Liver (tissue), 9 donors: ENCODE results near the gene DNHD1. TPM values are rescaled to one million over a fixed set of nuclear protein-coding genes. Genes with fewer than 3 reads are reported as not detected.

ENCODE experiments used
- DNase-seq: peaks from one replicate; pipeline ENCODE4 v3.0.0-alpha.2; 2017; ENCODE audit warnings: low spot score
- H3K27ac ChIP-seq, 2 donors: one replicate each; pipeline ENCODE4 v1.7.0; 2013; ENCODE audit warnings: inconsistent platforms in 2 of 2, low read length in 2 of 2, control low read depth in 1 of 2, low read depth in 1 of 2, mild to moderate bottlenecking in 1 of 2
- H3K27me3 ChIP-seq, 4 donors: one replicate each; pipeline versions ENCODE4 v1.6.1 to v1.7.0; 2013; ENCODE audit warnings: low read length in 3 of 4, inconsistent platforms in 1 of 4, mild to moderate bottlenecking in 1 of 4, moderate library complexity in 1 of 4; ENCODE audit not compliant: control insufficient read depth in 4 of 4, insufficient read depth in 4 of 4
- H3K36me3 ChIP-seq, 4 donors: one replicate each; pipeline versions ENCODE4 v1.6.1 to v1.7.0; 2013; ENCODE audit warnings: low read length in 3 of 4, mild to moderate bottlenecking in 3 of 4, low read depth in 1 of 4, moderate library complexity in 1 of 4; ENCODE audit not compliant: control insufficient read depth in 4 of 4, insufficient read depth in 3 of 4
- H3K4me1 ChIP-seq, 4 donors: one replicate each; pipeline versions ENCODE4 v1.6.1 to v1.7.0; 2013; ENCODE audit warnings: low read length in 3 of 4, mild to moderate bottlenecking in 3 of 4, moderate library complexity in 1 of 4; ENCODE audit not compliant: control insufficient read depth in 4 of 4, insufficient read depth in 4 of 4
- H3K4me3 ChIP-seq, 3 donors: one replicate each; pipeline versions ENCODE4 v1.6.1 to v1.7.0; 2013; ENCODE audit warnings: low read length in 3 of 3, control low read depth in 1 of 3, low read depth in 1 of 3, mild to moderate bottlenecking in 1 of 3
- H3K9ac ChIP-seq, 2 donors: one replicate each; pipeline ENCODE4 v1.7.0; 2013; ENCODE audit warnings: low read length in 2 of 2, mild to moderate bottlenecking in 2 of 2, moderate library complexity in 2 of 2, control low read depth in 1 of 2, low read depth in 1 of 2
- H3K9me3 ChIP-seq, 4 donors: one replicate each; pipeline versions ENCODE4 v1.6.1 to v1.7.0; 2013; ENCODE audit warnings: low read length in 3 of 4; ENCODE audit not compliant: control insufficient read depth in 4 of 4
- EGR1 ChIP-seq, 2 donors: IDR thresholded peaks; 2 replicates each; pipeline ENCODE4 v1.6.1; 2016 to 2018; ENCODE audit warnings: antibody characterized with exemption in 2 of 2, low read depth in 2 of 2
- FOXA1 ChIP-seq: IDR thresholded peaks from 2 replicates; pipeline ENCODE4 v1.6.1; 2016; ENCODE audit warnings: antibody characterized with exemption
- FOXA2 ChIP-seq: IDR thresholded peaks from 2 replicates; pipeline ENCODE4 v1.6.1; 2016; ENCODE audit warnings: antibody characterized with exemption
- GABPA ChIP-seq, 2 donors: IDR thresholded peaks in 1 of 2; conservative IDR thresholded peaks in 1 of 2; 2 replicates each; pipeline ENCODE4 v1.6.1; 2016; ENCODE audit warnings: antibody characterized with exemption in 2 of 2, mild to moderate bottlenecking in 1 of 2, moderate library complexity in 1 of 2
- HNF4A ChIP-seq, 2 donors: conservative IDR thresholded peaks; 2 replicates each; pipeline ENCODE4 v1.6.1; 2016; ENCODE audit warnings: antibody characterized with exemption in 2 of 2, mild to moderate bottlenecking in 2 of 2
- HNF4G ChIP-seq: IDR thresholded peaks from 2 replicates; pipeline ENCODE4 v1.6.1; 2016; ENCODE audit warnings: antibody characterized with exemption
- JUND ChIP-seq, 2 donors: IDR thresholded peaks; 2 replicates each; pipeline ENCODE4 v1.6.1; 2016; ENCODE audit warnings: antibody characterized with exemption in 2 of 2
- NR2F2 ChIP-seq: IDR thresholded peaks from 2 replicates; pipeline ENCODE4 v1.6.1; 2016; ENCODE audit warnings: antibody characterized with exemption
- RAD21 ChIP-seq, 2 donors: IDR thresholded peaks; 2 replicates each; pipeline ENCODE4 v1.6.1; 2016; ENCODE audit warnings: antibody characterized with exemption in 2 of 2, mild to moderate bottlenecking in 2 of 2
- RXRA ChIP-seq, 2 donors: IDR thresholded peaks; 2 replicates each; pipeline ENCODE4 v1.6.1; 2017 to 2018; ENCODE audit warnings: antibody characterized with exemption in 2 of 2, mild to moderate bottlenecking in 1 of 2
- SP1 ChIP-seq: IDR thresholded peaks from 2 replicates; pipeline ENCODE4 v1.6.1; 2018; ENCODE audit warnings: antibody characterized with exemption, mild to moderate bottlenecking
- TAF1 ChIP-seq: conservative IDR thresholded peaks from 2 replicates; pipeline ENCODE4 v1.6.1; 2016; ENCODE audit warnings: antibody characterized with exemption, mild to moderate bottlenecking
- YY1 ChIP-seq: IDR thresholded peaks from 2 replicates; pipeline ENCODE4 v1.6.1; 2016; ENCODE audit warnings: antibody characterized with exemption, mild to moderate bottlenecking
- WGBS: extraction: QIAGEN DNeasy Blood & Tissue Kit; methylation state at CpG from one replicate; pipeline ENCODE4 v1.1.7; 2013; 5-methylcytosine and 5-hydroxymethylcytosine counted together
- polyA plus RNA-seq, 2 donors: library from polyadenylated mRNA; stranded (reverse) in 1 of 2; unstranded in 1 of 2; fragments of 200-250 nt in 1 of 2; fragments of >200 nt in 1 of 2; fragmentation: Nextera tagmentation in 1 of 2; extraction: Ambion mirVana in 1 of 2; gene quantifications; one replicate each; pipeline versions ENCODE4 v1.2.1 to v1.2.3, GENCODE V29; 2013 to 2015
- total RNA-seq, 2 donors: library from RNA; depleted of rRNA; stranded (reverse); fragments of >200 nt; gene quantifications; one replicate each; pipeline ENCODE4 v1.2.3, GENCODE V29; 2014
- TF ChIP-seq, protein P1 (sequence below): IDR thresholded peaks from 2 replicates; pipeline ENCODE4 v1.6.1; 2016; ENCODE audit warnings: antibody characterized with exemption
- TF ChIP-seq, protein P2 (sequence below): fragments of 150-350 bp; IDR thresholded peaks from 2 replicates; pipeline ENCODE4 v1.5.1; 2017; ENCODE audit warnings: improper control_type of control experiment, low read depth, low read length; ENCODE audit not compliant: missing input control
- TF ChIP-seq, protein P3 (sequence below): IDR thresholded peaks from 2 replicates; pipeline ENCODE4 v1.6.1; 2016; ENCODE audit warnings: antibody characterized with exemption, mild to moderate bottlenecking
- TF ChIP-seq, protein P4 (sequence below): IDR thresholded peaks from 2 replicates; pipeline ENCODE4 v1.6.1; 2016; ENCODE audit warnings: antibody characterized with exemption
- TF ChIP-seq, protein P5 (sequence below): IDR thresholded peaks from 2 replicates; pipeline ENCODE4 v1.6.1; 2016; ENCODE audit warnings: antibody characterized with exemption
- donor health status: healthy.
- donor health status: healthy.
- donor health status: healthy.
- donor health status: healthy.
- donor health status: healthy.

DNHD1 gene
- total and polyA plus RNA-seq, 4 donors = 2.1 to 23.6 (median 5.0) TPM

DNA sequence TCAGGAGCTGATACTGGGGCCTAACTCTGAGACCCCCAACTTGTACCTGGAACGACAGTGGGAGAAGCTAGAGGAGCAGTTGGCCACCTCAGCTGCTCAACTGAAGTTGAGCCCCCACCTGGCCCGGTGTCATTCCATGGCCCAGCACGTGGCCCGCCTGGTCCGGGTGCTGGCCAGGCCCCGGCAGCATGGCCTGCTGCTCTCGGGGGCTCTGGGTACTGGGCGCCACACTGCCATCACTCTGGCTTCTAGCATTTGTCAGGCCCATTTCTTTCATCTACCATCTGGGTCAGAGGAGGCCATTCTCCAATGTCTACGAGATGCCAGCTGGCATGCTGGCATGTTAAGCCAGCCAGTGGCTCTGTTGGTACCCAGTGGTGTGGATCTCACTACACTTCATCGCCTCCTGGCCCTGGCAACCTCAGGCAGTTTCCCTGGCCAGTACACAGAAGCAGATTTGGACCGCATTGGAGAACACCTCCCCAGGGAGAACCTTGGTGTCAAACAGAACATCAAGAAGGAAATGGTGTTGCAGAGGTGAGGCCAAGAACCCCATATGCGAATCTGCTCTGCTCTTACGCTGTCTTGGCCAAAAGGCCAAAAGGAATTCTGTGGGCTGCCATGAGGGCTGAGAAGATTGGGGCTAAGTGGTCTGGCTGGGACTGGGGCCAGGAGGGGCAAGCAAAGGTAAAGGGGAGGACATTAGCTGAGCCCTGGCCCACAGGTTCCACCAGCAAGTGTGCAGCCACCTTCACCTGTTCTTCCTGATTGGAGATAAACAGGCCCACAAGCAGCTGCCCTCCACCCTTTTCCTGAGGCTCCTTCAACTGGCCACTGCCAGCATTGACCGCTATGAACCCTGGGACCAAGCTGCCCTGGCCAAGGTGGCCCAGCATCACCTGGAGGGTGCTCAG is 60.9 kb downstream of the DNHD1 start:
- Histone ChIP-seq H3K9ac (no peak overlapping the region), H3K4me1 (peaks cover 0 to 15% (median 9%) of the 10 kb centered on the region in 4 donors), H3K27me3 (no peaks in the 10 kb centered on the region), H3K4me3 (no peak overlapping the region), H3K27ac (no peak overlapping the region), H3K9me3 (no peaks in the 10 kb centered on the region), H3K36me3 (no peaks in the 10 kb centered on the region)
- WGBS = 97% methylated on average over 14 of the region's 14 CpGs
- DNase-seq = no peak
- TF ChIP-seq, protein P1, sequence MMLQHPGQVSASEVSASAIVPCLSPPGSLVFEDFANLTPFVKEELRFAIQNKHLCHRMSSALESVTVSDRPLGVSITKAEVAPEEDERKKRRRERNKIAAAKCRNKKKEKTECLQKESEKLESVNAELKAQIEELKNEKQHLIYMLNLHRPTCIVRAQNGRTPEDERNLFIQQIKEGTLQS = no peak
- TF ChIP-seq EGR1 (IDR thresholded peaks at IDR 0.05; ENCODE audit: low read depth in 2 of 2) (no peak), RAD21 (IDR thresholded peaks at IDR 0.05) (no peak), YY1 (no peak), FOXA2 (no peak), NR2F2 (no peak), RXRA (IDR thresholded peaks at IDR 0.05) (no peak), FOXA1 (no peak)
- TF ChIP-seq, protein P2, sequence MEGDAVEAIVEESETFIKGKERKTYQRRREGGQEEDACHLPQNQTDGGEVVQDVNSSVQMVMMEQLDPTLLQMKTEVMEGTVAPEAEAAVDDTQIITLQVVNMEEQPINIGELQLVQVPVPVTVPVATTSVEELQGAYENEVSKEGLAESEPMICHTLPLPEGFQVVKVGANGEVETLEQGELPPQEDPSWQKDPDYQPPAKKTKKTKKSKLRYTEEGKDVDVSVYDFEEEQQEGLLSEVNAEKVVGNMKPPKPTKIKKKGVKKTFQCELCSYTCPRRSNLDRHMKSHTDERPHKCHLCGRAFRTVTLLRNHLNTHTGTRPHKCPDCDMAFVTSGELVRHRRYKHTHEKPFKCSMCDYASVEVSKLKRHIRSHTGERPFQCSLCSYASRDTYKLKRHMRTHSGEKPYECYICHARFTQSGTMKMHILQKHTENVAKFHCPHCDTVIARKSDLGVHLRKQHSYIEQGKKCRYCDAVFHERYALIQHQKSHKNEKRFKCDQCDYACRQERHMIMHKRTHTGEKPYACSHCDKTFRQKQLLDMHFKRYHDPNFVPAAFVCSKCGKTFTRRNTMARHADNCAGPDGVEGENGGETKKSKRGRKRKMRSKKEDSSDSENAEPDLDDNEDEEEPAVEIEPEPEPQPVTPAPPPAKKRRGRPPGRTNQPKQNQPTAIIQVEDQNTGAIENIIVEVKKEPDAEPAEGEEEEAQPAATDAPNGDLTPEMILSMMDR = no peak

DNA sequence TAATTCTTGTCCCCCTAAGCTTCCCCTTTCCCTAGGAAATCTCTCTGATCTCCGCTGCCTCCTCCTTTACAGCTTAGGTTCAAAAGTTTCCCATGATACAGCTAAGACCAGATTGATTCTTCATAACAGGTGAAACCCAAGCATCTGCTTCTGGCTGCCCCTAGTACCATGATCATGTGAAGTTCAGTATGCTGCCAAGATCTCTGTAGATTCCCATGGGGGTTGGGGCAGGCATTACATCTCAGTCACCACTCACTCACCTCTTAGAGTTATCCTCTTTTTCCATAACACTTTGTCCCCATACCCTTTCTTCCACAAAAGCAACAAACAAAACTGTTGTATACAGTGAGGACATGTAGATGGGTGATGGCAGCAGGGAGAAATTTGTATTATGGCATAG is 62.3 kb downstream of the DNHD1 start:
- TF ChIP-seq, protein P3, sequence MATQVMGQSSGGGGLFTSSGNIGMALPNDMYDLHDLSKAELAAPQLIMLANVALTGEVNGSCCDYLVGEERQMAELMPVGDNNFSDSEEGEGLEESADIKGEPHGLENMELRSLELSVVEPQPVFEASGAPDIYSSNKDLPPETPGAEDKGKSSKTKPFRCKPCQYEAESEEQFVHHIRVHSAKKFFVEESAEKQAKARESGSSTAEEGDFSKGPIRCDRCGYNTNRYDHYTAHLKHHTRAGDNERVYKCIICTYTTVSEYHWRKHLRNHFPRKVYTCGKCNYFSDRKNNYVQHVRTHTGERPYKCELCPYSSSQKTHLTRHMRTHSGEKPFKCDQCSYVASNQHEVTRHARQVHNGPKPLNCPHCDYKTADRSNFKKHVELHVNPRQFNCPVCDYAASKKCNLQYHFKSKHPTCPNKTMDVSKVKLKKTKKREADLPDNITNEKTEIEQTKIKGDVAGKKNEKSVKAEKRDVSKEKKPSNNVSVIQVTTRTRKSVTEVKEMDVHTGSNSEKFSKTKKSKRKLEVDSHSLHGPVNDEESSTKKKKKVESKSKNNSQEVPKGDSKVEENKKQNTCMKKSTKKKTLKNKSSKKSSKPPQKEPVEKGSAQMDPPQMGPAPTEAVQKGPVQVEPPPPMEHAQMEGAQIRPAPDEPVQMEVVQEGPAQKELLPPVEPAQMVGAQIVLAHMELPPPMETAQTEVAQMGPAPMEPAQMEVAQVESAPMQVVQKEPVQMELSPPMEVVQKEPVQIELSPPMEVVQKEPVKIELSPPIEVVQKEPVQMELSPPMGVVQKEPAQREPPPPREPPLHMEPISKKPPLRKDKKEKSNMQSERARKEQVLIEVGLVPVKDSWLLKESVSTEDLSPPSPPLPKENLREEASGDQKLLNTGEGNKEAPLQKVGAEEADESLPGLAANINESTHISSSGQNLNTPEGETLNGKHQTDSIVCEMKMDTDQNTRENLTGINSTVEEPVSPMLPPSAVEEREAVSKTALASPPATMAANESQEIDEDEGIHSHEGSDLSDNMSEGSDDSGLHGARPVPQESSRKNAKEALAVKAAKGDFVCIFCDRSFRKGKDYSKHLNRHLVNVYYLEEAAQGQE = no peak
- no peak for TF ChIP-seq FOXA1
- no peak for TF ChIP-seq GABPA (IDR thresholded peaks at IDR 0.05 in 1 of 2, conservative IDR thresholded peaks at IDR 0.05 in 1 of 2)
- TF ChIP-seq EGR1 (IDR thresholded peaks at IDR 0.05; ENCODE audit: low read depth in 2 of 2) = no peak
- TF ChIP-seq SP1 = no peak
- TF ChIP-seq NR2F2 = no peak
- no peak for TF ChIP-seq TAF1
- TF ChIP-seq, protein P4, sequence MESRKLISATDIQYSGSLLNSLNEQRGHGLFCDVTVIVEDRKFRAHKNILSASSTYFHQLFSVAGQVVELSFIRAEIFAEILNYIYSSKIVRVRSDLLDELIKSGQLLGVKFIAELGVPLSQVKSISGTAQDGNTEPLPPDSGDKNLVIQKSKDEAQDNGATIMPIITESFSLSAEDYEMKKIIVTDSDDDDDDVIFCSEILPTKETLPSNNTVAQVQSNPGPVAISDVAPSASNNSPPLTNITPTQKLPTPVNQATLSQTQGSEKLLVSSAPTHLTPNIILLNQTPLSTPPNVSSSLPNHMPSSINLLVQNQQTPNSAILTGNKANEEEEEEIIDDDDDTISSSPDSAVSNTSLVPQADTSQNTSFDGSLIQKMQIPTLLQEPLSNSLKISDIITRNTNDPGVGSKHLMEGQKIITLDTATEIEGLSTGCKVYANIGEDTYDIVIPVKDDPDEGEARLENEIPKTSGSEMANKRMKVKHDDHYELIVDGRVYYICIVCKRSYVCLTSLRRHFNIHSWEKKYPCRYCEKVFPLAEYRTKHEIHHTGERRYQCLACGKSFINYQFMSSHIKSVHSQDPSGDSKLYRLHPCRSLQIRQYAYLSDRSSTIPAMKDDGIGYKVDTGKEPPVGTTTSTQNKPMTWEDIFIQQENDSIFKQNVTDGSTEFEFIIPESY = no peak
- TF ChIP-seq FOXA2 = no peak
- no peak for TF ChIP-seq RXRA (IDR thresholded peaks at IDR 0.05)
- no peak for TF ChIP-seq HNF4G
- TF ChIP-seq, protein P1 = no peak
- TF ChIP-seq RAD21 (IDR thresholded peaks at IDR 0.05) = no peak
- TF ChIP-seq YY1 = no peak
- TF ChIP-seq, protein P5, sequence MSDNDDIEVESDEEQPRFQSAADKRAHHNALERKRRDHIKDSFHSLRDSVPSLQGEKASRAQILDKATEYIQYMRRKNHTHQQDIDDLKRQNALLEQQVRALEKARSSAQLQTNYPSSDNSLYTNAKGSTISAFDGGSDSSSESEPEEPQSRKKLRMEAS = no peak
- TF ChIP-seq, protein P2 = no peak
- no peak for TF ChIP-seq HNF4A (conservative IDR thresholded peaks at IDR 0.05)
- TF ChIP-seq JUND (IDR thresholded peaks at IDR 0.05) = no peak
- Histone ChIP-seq H3K4me3 (no peak overlapping the region), H3K27me3 (no peaks in the 10 kb centered on the region), H3K9me3 (no peaks in the 10 kb centered on the region), H3K4me1 (peaks cover 0 to 15% (median 9%) of the 10 kb centered on the region in 4 donors), H3K9ac (no peak overlapping the region), H3K36me3 (no peaks in the 10 kb centered on the region), H3K27ac (no peak overlapping the region)
- no peak for DNase-seq
- WGBS = 97% methylated on average over 1 of the region's 1 CpG
